Coronary artery (tissue), 2 donors: ENCODE measurements around the gene GCK.
A peak's percentile ranks its signal among the peaks of the same experiment; 100 is the strongest.

Source experiments
- DNase-seq: peaks from one replicate; pipeline ENCODE4 v3.0.0-alpha.2; 2017; ENCODE audit warnings: low spot score
- H3K27ac ChIP-seq, 2 donors: fragments of 200-600 bp; sonication (generic); one replicate each; pipeline ENCODE4 v1.5.1; 2016 to 2019
- H3K4me3 ChIP-seq: fragments of 200-600 bp; sonication (generic); 2 replicates; pipeline ENCODE4 v1.5.1; 2016; ENCODE audit warnings: mild to moderate bottlenecking, moderate library complexity
- CTCF ChIP-seq: fragments of 200-600 bp; sonication (generic); IDR thresholded peaks from one replicate; pipeline ENCODE4 v1.5.1; 2019; ENCODE audit warnings: antibody characterized with exemption

Gene GCK

DNA sequence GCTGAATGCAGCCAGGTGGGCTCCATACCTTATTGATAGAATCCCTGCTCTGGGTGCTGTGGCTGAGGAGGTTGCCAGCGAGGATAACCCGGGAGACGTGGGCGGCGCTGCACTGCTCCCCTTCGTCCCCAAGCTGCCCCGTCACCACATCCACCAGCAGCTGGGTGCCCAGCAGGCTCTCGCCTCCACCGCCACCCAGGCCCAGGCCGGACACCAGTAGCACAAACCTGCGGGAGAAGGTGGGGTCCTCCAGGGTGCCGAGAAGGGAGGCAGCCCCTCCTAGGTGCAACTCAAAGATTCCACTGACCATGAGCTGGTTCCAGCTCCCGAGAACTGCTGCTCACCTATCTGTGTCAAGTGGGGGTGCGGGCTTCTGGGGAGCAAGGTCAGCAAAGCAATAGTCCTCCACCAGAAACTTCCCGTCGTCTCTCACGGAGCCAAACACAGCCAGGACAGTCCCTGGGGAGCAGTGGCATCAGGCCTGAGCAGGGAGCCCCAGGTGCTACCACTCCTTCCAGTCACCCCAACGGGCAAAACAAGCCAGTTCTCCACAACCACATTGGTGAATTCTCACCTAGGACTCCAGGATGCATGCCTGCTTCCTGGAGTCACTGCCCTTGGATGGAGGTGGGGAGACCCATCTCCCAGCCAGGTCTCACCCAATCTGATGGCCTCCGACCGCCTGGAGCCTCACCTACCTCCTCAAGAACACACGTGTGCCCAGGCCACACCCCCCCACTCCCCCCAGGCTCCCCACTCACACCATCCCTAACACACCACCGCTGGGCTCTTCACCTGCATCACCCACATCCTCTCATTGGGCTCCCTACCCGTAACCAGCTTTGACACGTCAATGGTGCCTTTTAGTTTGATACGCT lies 72.2 kb downstream of the GCK start:
- no peak for DNase-seq
- H3K27ac ChIP-seq: no peak overlapping the region
- no peak overlapping the region for H3K4me3 ChIP-seq
- TF ChIP-seq CTCF: no peak

GRCh38 chr7:44116087-44116788 lies 73.0 kb downstream of the GCK start:
- Histone ChIP-seq H3K4me3 (no peak overlapping the region), H3K27ac (peak overlapping the region in 1 of 2 donors; percentile 4)
- TF ChIP-seq CTCF: no peak
- no peak for DNase-seq

GRCh38 chr7:44114586-44115310 lies 74.5 kb downstream of the GCK start:
- TF ChIP-seq CTCF: no peak
- Histone ChIP-seq H3K27ac (peak overlapping the region in 1 of 2 donors; percentile 99), H3K4me3 (no peak overlapping the region)
- DNase-seq: no peak

DNA sequence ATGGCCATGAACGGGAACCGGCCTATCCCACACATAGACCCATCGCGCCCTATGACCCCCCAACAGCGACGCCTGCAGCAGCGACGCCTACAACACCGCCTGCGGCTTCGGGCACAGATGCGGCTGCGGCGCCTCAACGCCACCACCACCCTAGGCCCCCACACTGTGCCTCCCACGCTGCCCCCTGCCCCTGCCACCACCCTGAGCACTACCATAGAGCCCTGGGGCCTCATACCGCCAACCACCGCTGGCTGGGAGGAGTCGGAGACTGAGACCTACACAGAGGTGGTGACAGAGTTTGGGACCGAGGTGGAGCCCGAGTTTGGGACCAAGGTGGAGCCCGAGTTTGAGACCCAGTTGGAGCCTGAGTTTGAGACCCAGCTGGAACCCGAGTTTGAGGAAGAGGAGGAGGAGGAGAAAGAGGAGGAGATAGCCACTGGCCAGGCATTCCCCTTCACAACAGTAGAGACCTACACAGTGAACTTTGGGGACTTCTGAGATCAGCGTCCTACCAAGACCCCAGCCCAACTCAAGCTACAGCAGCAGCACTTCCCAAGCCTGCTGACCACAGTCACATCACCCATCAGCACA lies 75.4 kb downstream of the GCK start:
- DNase-seq: no peak
- Histone ChIP-seq H3K27ac (peak overlapping the region in 1 of 2 donors; percentile 99), H3K4me3 (no peak overlapping the region)
- no peak for TF ChIP-seq CTCF

DNA sequence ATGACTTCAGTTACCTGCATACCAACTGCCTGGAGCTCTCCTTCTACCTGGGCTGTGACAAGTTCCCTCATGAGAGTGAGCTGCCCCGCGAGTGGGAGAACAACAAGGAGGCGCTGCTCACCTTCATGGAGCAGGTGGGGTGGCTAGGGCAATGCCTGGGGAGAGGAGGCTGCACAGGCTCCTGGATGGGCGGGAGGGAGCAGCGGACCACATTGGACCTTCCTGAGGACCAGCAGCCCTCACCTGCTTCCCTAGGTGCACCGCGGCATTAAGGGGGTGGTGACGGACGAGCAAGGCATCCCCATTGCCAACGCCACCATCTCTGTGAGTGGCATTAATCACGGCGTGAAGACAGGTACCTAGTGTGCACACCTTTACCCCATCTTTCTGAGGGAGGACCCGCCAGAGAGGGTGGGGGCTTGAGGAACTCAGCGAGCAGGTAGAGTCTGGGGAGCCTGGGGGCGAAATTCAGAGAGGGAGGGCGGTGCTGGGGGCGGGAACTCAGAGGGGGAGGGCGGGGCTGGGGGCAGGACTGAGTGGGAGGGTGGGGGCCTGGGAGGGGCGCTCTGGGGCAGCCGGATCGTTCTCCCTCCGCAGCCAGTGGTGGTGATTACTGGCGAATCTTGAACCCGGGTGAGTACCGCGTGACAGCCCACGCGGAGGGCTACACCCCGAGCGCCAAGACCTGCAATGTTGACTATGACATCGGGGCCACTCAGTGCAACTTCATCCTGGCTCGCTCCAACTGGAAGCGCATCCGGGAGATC lies 76.1 kb downstream of the GCK start:
- TF ChIP-seq CTCF: no peak
- no peak for DNase-seq
- peak overlapping the region; percentile 5 for H3K4me3 ChIP-seq
- H3K27ac ChIP-seq: peak overlapping the region; percentile 27 to 99

DNA sequence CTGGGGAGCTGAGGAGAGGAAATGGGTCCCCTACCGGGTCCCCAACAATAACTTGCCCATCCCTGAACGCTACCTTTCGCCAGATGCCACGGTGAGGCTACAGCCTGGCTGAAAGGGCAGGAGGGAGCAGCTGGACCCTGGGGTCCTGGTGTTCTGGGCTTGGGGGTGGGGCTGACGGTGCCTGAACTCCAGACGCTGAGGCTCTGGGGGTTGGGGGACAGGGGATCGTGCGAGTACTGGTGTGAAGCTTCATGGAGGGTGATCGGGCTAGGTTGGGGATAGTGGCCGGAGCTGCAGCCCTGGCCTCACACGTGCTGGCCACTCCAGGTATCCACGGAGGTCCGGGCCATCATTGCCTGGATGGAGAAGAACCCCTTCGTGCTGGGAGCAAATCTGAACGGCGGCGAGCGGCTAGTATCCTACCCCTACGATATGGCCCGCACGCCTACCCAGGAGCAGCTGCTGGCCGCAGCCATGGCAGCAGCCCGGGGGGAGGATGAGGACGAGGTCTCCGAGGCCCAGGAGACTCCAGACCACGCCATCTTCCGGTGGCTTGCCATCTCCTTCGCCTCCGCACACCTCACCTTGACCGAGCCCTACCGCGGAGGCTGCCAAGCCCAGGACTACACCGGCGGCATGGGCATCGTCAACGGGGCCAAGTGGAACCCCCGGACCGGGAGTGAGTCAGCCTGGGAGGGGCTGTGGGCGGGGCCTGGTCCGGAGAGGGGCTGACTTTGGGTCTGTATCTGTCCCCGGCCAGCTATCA lies 76.8 kb downstream of the GCK start:
- TF ChIP-seq CTCF: no peak
- Histone ChIP-seq H3K4me3 (peak overlapping the region; percentile 5), H3K27ac (peak overlapping the region; percentile 27 to 99)
- no peak for DNase-seq
